Fibroblast of the aortic adventitia (primary cell): Measurements from ENCODE around the gene CAST. TPM values are rescaled to one million over a fixed set of nuclear protein-coding genes. Genes with fewer than 3 reads are reported as not detected.

Experiments
- DNase-seq: peaks from one replicate; pipeline ENCODE4 v3.0.0-alpha.2; 2010; ENCODE audit warnings: low read depth
- H3K4me3 ChIP-seq: 2 replicates; pipeline ENCODE4 v1.5.1; 2011; ENCODE audit warnings: low read depth, mild to moderate bottlenecking, control low read depth, low read length, moderate library complexity
- CTCF ChIP-seq: IDR thresholded peaks from 2 replicates; pipeline ENCODE4 v1.5.1; 2011; ENCODE audit warnings: mild to moderate bottlenecking, low read length, control low read depth, inconsistent platforms; ENCODE audit not compliant: insufficient read depth
- total RNA-seq: library from RNA; depleted of rRNA; stranded (reverse); fragments of >200 nt; gene quantifications from 2 replicates; pipeline ENCODE4 v1.2.3, GENCODE V29; 2012; ENCODE audit warnings: low replicate concordance

The CAST gene
- total RNA-seq, 1 donor = 398 TPM

- no peak overlapping the region for H3K4me3 ChIP-seq
- no peak for DNase-seq
- no peak for TF ChIP-seq CTCF
Measured at GRCh38 chr5:96649681-96650540, 12.3 kb upstream of the CAST start.

GRCh38 chr5:96651047-96651446, 11.1 kb upstream of the CAST start:
- no peak for TF ChIP-seq CTCF
- no peak for DNase-seq
- H3K4me3 ChIP-seq = no peak overlapping the region

GRCh38 chr5:96651948-96652753, 10.0 kb upstream of the CAST start:
- H3K4me3 ChIP-seq = no peak overlapping the region
- peak; percentile 40 for TF ChIP-seq CTCF
- no peak for DNase-seq

- DNase-seq = peak; percentile 52
- no peak for TF ChIP-seq CTCF
- no peak overlapping the region for H3K4me3 ChIP-seq
Measured at GRCh38 chr5:96652769-96653454, 9.3 kb upstream of the CAST start.

- DNase-seq = no peak
- H3K4me3 ChIP-seq = no peak overlapping the region
- no peak for TF ChIP-seq CTCF
Measured at GRCh38 chr5:96654209-96654608, 8.0 kb upstream of the CAST start.

GRCh38 chr5:96655085-96655484, 7.1 kb upstream of the CAST start:
- no peak for DNase-seq
- TF ChIP-seq CTCF = no peak
- no peak overlapping the region for H3K4me3 ChIP-seq
